Type B pancreatic cell (in vitro differentiated cells): ENCODE measurements around the gene MID1. TPM values are rescaled to one million over a fixed set of nuclear protein-coding genes. Genes with fewer than 3 reads are reported as not detected.

Experiments
- DNase-seq: peaks from one replicate; pipeline ENCODE4 v3.0.0; 2021; ENCODE audit warnings: mixed read lengths; ENCODE audit not compliant: unreplicated experiment; ENCODE audit errors: extremely low spot score
- H3K27ac Mint-ChIP-seq: 2 replicates; pipeline ENCODE4 v1.8.0; 2021; ENCODE audit warnings: mild to moderate bottlenecking, mixed read lengths
- H3K27me3 Mint-ChIP-seq: 2 replicates; pipeline ENCODE4 v1.8.0; 2021; ENCODE audit warnings: mixed read lengths
- H3K36me3 Mint-ChIP-seq: 2 replicates; pipeline ENCODE4 v1.8.0; 2021; ENCODE audit warnings: mixed read lengths
- H3K4me1 Mint-ChIP-seq: one replicate; pipeline ENCODE4 v1.8.0; 2021; ENCODE audit warnings: mixed read lengths; ENCODE audit not compliant: unreplicated experiment
- H3K4me3 Mint-ChIP-seq: 2 replicates; pipeline ENCODE4 v1.8.0; 2021; ENCODE audit warnings: mild to moderate bottlenecking, mixed read lengths
- H3K9me3 Mint-ChIP-seq: 2 replicates; pipeline ENCODE4 v1.8.0; 2021; ENCODE audit warnings: mixed read lengths
- CTCF ChIP-seq: fragments of 200-600 bp; sonication (generic); conservative IDR thresholded peaks from 2 replicates; pipeline ENCODE4 v1.5.0; 2021; ENCODE audit warnings: antibody characterized with exemption, mild to moderate bottlenecking
- total RNA-seq: library from RNA; stranded (reverse); gene quantifications from 2 replicates; pipeline ENCODE4 v1.2.1, GENCODE V29; 2021; ENCODE audit warnings: low replicate concordance

MID1 gene
- total RNA-seq, 1 donor from 2014 or later, result 52.7 TPM

GRCh38 chrX:10506781-10507180 lies 113.6 kb downstream of the MID1 start:
- DNase-seq, result no peak
- H3K27me3 Mint-ChIP-seq, result no peaks in the 10 kb centered on the region
- no peak for TF ChIP-seq CTCF
- H3K9me3 Mint-ChIP-seq, result no peaks in the 10 kb centered on the region
- no peak overlapping the region for H3K4me3 Mint-ChIP-seq
- H3K4me1 Mint-ChIP-seq, result no peaks in the 10 kb centered on the region
- peaks cover 3% of the 10 kb centered on the region for H3K36me3 Mint-ChIP-seq
- no peak overlapping the region for H3K27ac Mint-ChIP-seq

GRCh38 chrX:10505726-10506125 lies 114.7 kb downstream of the MID1 start:
- H3K27me3 Mint-ChIP-seq, result no peaks in the 10 kb centered on the region
- no peak overlapping the region for H3K4me3 Mint-ChIP-seq
- no peak for DNase-seq
- H3K9me3 Mint-ChIP-seq, result no peaks in the 10 kb centered on the region
- H3K36me3 Mint-ChIP-seq, result peaks cover 9% of the 10 kb centered on the region
- TF ChIP-seq CTCF, result no peak
- no peak overlapping the region for H3K27ac Mint-ChIP-seq
- H3K4me1 Mint-ChIP-seq, result no peaks in the 10 kb centered on the region

DNA sequence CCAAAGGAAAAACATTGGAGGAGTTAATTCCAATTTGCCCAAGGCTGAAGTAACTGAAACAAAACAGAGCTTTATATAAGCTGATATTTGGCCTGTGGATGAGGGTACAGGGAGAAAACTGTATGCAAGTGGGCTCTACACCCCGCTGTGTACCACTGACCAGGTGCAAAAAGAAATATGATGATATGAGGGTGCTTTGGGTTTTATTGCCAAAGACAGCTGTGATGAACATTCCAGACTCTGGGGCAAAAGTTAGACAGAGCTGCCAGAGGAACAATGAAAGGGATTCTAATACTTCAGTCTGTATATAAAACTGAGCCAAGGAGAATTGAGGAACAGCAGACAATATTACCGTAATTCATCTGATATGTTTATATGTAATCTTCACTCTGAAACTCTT lies 117.4 kb downstream of the MID1 start:
- Mint-ChIP-seq H3K4me1 (no peaks in the 10 kb centered on the region), H3K27ac (no peak overlapping the region), H3K4me3 (no peak overlapping the region), H3K9me3 (no peaks in the 10 kb centered on the region), H3K36me3 (peaks cover 9% of the 10 kb centered on the region), H3K27me3 (no peaks in the 10 kb centered on the region)
- no peak for DNase-seq
- TF ChIP-seq CTCF, result no peak

- Mint-ChIP-seq H3K36me3 (peaks cover 9% of the 10 kb centered on the region), H3K4me3 (no peak overlapping the region), H3K27me3 (no peaks in the 10 kb centered on the region), H3K27ac (no peak overlapping the region), H3K9me3 (no peaks in the 10 kb centered on the region), H3K4me1 (no peaks in the 10 kb centered on the region)
- DNase-seq, result no peak
- no peak for TF ChIP-seq CTCF
Observed at GRCh38 chrX:10501611-10502010, 118.8 kb downstream of the MID1 start.

DNA sequence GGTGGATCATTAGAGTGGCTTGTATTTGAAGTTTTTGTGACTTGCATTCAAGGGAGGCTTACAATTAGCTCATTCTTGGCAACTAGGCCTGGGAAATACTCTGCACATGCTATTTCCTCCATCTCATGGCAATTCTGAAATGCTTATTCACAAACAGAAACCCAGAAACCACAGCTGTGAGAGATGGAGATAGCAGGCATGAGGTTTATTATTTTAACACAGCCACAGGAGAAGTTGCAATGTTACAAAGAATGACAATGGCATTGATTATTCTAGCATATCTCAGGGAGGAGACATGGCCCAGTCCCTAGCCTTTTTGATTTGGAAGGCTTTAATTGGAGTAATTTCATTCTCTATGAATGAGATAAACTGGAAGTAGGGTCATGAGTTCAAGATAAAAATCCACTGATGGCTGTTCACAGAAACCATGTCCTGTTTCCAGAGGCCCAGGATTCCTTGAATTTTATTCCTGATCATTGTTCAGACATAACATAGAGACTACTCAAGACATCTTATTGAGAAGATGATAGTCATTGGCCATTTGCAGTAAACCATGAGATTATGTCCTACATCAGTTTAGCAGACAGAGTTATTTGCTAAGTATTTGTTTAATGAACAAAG lies 123.9 kb downstream of the MID1 start:
- no peak overlapping the region for H3K27ac Mint-ChIP-seq
- no peak for DNase-seq
- no peak overlapping the region for H3K4me3 Mint-ChIP-seq
- no peaks in the 10 kb centered on the region for H3K4me1 Mint-ChIP-seq
- H3K36me3 Mint-ChIP-seq, result peaks cover 4% of the 10 kb centered on the region
- H3K27me3 Mint-ChIP-seq, result no peaks in the 10 kb centered on the region
- no peak for TF ChIP-seq CTCF
- peaks cover 4% of the 10 kb centered on the region for H3K9me3 Mint-ChIP-seq

GRCh38 chrX:10495677-10496076 lies 124.7 kb downstream of the MID1 start:
- no peaks in the 10 kb centered on the region for H3K27me3 Mint-ChIP-seq
- DNase-seq, result no peak
- H3K36me3 Mint-ChIP-seq, result no peaks in the 10 kb centered on the region
- no peak for TF ChIP-seq CTCF
- H3K27ac Mint-ChIP-seq, result no peak overlapping the region
- peaks cover 4% of the 10 kb centered on the region for H3K9me3 Mint-ChIP-seq
- no peak overlapping the region for H3K4me3 Mint-ChIP-seq
- no peaks in the 10 kb centered on the region for H3K4me1 Mint-ChIP-seq
